Gastroesophageal sphincter (tissue), 3 donors: ENCODE data around the gene SEC14L5.

Source experiments
- POLR2A ChIP-seq, 2 donors: fragments of 450-650 bp; IDR thresholded peaks; one replicate each; pipeline ENCODE4 v1.6.1; 2017; ENCODE audit warnings: antibody characterized with exemption in 2 of 2, mild to moderate bottlenecking in 2 of 2, moderate library complexity in 1 of 2
- TF ChIP-seq, protein P1 (sequence below), 4 experiments: fragments of 200-600 bp in 2 of 4; fragments of 450-650 bp in 2 of 4; sonication (generic) in 1 of 4; IDR thresholded peaks; one replicate each; pipeline ENCODE4 v1.5.1; 2017 to 2019; ENCODE audit warnings: antibody characterized with exemption in 4 of 4, mild to moderate bottlenecking in 2 of 4, moderate library complexity in 2 of 4

- TF ChIP-seq, protein P1, sequence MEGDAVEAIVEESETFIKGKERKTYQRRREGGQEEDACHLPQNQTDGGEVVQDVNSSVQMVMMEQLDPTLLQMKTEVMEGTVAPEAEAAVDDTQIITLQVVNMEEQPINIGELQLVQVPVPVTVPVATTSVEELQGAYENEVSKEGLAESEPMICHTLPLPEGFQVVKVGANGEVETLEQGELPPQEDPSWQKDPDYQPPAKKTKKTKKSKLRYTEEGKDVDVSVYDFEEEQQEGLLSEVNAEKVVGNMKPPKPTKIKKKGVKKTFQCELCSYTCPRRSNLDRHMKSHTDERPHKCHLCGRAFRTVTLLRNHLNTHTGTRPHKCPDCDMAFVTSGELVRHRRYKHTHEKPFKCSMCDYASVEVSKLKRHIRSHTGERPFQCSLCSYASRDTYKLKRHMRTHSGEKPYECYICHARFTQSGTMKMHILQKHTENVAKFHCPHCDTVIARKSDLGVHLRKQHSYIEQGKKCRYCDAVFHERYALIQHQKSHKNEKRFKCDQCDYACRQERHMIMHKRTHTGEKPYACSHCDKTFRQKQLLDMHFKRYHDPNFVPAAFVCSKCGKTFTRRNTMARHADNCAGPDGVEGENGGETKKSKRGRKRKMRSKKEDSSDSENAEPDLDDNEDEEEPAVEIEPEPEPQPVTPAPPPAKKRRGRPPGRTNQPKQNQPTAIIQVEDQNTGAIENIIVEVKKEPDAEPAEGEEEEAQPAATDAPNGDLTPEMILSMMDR (IDR thresholded peaks at IDR 0.05) = no peak
- TF ChIP-seq POLR2A (IDR thresholded peaks at IDR 0.05) = peak; percentile 11 to 39
These were observed 20.9 kb upstream of the SEC14L5 start, which contains the start of gene PPL for GRCh38 chr16:4936991-4937781.
